Right ventricle myocardium superior (tissue), 1 donor: ENCODE results near the gene SLC1A2. TPM values are rescaled to one million over a fixed set of nuclear protein-coding genes. Genes with fewer than 3 reads are reported as not detected.

ENCODE experiments used
- ATAC-seq: fragments of 200-7000 bp; cut with Tn5 transposase; one replicate; pipeline ENCODE4 v1.9.1; 2020; ENCODE audit warnings: mild to moderate bottlenecking; ENCODE audit not compliant: poor library complexity
- DNase-seq: peaks from one replicate; pipeline ENCODE4 v3.0.0-alpha.2; 2020
- intact Hi-C: fragments of 100-400 bp; cut with DNase I; formaldehyde crosslinking; loops from one replicate; pipeline ENCODE4 v1.11.2; 2022
- total RNA-seq: library from RNA; stranded (reverse); fragmentation: NEBNext Ultra II Directional; extraction: Animal tissue kit (Norgen Biotek cat#: 25700); gene quantifications from one replicate; pipeline ENCODE4 v1.2.1, GENCODE V29; 2021
- donor health status: DM: no; HTN: yes; CAD: no; lungs with severe emphysema.

SLC1A2 gene
- total RNA-seq, 1 donor from 2014 or later: 2.0 TPM

DNA sequence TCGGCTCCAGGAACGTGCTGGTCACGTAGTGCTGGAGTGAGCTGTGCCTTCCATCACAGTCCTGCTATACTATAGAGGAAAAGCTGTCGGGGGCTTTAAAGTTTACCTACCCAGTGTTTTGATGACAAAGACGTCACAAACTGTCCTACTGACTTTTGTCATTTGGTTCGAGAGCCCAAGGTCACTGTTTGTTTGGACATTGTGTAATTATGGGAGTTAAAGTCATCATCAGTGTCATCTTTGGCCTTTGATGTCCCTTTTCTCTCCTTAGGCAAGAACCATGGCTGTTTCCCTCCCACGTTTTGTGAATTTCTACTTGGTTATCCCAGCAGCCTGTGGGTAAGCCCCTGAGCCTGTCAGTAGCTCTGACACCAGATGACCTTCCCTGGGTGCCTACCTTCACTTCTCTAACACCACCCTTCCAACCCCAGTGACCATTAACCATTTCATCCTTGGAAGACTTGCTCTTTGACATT lies 59.3 kb downstream of the SLC1A2 start:
- intact Hi-C loops: no loop called here
- DNase-seq: no peak
- ATAC-seq: no peak

DNA sequence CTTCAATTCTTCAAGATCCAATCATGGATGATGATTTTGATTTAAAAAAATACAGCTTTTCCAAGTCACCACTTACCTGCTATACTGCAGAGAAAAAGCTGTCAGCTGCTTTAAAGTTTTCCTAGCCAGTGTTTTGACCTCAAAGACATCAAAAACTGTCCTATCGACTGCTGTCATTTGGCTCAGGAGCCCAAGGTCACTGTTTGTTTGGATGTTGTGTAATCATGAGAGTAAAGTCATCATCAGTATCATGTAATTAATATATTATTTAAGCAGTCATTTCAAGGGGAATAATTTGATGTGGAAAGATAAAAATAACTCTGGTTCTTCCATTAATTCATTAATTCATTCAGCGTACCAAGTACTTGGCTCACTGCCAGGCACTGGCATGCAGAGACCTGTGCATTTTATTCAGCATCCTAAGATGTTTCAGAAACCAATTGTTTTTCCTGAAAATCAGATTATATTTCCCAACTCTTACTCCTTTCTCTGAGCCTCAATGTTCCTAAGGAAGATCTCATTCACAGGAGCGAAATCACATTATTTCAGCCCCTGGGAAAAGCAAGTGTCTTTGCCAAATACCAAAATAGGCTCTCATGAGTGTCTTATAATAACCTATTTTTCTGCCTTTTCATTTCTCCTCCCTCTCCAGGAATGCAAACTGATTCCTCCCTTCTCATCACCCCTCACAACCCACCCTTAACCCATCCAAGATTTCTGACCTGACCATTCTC lies 59.9 kb downstream of the SLC1A2 start:
- ATAC-seq: peak; percentile 31
- intact Hi-C loops: no loop called here

DNA sequence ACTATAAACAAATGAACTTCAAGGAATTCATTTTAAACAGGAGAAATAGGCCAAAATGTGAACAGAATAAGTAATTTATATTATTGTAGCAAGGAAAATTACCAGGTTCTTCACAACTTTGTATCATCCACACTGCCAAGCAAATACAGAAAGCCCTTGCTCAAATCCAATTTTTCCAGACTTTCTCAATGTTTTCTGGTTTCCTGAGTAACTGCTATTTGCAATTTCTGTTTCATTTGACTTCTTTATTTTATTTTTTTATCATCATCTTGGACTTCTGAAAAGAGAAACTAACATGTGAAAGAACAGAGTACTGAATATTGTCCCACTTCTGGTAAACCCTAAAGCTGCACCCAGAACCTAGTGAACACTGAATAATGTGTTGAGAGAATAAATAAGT lies 61.0 kb downstream of the SLC1A2 start:
- DNase-seq: no peak
- no peak for ATAC-seq
- intact Hi-C loops: no loop called here

More for the DNA sequence above, 59.9 kb downstream of the SLC1A2 start:
- no peak for DNase-seq

DNA sequence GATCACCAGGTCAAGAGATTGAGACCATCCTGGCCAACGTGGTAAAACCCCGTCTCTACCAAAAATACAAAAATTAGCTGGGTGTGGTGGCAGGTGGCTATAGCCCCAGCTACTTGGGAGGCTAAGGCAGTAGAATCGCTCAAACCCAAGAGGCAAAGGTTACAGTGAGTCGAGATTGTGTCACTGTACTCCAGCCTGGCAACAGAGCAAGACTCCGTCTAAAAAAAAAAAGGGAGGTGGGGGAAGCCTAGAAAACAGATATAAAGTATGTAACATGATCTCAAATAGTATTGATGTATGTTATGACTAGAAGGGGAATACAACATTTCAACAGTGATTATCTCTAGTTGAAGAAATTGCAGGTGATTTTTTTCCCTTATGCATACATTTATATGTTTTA lies 61.4 kb downstream of the SLC1A2 start:
- no peak for DNase-seq
- intact Hi-C loops: no loop called here
- no peak for ATAC-seq

DNA sequence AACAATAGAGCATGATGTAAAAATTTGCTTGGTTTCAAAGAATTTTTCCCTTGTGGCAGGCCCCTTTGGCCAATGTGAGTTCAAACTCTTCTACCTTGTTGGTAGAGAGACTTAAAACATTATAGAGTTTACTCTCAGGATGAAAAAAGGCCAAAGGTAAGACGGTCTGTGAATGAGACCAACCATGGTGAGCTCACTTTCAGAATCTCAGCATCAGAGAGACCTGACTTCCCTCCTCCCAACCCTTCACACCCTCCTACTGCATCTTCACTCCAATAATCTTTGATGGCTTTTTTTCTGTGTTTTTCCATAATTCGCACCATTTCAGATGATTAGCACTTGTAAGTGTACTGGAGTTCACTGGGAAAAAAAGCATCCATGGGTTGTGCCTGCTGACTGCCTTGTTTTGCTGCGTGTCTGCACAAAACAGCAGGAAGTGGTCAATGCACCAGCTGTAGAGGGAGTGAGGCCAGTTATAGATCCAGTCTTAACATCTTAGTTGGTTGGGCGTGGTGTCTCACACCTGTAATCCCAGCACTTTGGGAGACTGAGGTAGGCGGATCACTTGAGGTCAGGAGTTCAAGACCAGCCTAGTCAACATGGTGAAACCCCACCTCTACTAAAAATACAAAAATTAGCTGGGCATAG lies 64.1 kb downstream of the SLC1A2 start:
- intact Hi-C loops: no loop called here
- ATAC-seq (no peak), DNase-seq (no peak)

DNA sequence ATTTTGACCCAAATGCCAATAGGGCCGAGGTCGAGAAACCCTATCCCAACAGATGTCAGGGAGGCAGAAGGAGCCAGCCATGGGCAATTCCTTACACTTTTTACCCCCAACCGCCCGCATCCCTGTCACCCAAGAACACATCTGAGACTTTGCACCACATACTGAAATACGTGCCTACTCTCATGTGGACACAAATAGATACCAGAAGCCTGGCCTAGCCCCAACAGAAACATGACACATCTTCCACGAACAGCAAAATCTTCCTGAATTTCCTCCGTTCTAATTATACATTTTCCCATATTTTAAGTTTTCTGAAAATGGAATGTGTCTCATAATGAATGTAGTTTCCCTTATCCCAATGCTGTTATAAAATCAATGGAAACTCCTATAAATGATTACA lies 64.7 kb downstream of the SLC1A2 start:
- intact Hi-C loops: no loop called here
- ATAC-seq: no peak

DNA sequence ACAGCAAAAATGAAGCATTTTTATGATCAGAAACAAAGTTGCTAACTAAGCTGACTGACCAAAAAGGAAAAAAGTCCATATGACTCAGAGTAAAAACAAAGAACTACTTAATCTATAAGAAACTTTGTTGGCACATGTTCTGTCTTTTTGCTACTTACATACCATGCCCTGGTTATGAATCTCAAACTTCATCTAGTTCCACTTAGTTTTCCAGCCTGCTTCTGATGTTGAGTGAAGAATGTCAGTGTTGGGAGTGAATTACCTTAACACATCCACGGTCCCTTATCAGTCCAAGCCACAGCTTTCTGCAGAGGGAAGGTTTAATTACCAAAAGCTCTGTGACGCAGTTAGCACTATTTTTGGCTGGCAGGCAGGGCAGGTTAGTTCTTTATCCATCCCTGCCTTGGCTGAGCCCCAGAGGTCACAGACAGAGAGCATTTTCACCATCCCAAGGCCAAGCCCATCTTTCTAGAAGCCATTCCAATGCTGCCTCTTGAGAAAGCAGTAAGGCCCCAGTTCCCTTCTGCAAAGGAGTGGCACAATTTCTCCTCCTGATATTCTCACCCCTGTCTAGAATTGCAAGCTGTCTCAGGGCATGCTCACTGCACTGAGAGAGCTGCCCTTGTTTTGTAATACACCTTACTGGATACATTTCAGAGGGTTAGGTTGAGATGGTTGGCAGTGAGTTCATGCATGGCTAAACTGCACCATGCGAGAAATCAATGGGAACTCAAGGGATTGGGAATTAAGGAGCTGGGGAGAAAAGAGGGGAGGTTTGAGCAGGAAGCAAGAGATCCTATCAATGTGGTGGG lies 67.1 kb downstream of the SLC1A2 start:
- ATAC-seq: peak; percentile 84
- DNase-seq: peak; percentile 50
- intact Hi-C loops: no loop called here

More for the DNA sequence above, 64.7 kb downstream of the SLC1A2 start:
- DNase-seq: no peak

DNA sequence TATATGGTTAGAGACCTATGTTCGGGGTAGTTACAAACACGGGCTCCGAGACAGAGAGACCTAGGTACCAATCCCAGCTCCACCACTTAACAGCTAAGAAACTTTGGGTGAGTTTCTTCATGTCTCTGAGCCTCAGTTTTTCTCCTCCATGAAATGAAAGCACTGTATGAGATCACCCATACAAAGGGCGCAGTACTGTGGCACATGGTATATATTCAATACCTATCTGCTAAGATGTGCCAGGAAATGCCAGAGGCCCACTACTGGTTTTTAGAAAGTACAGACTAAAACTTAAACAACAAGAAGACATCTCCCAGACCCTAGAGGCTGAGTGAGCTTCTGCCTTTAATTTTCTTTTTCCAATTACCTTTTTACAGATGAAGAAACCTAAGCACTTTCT lies 69.5 kb downstream of the SLC1A2 start:
- ATAC-seq (no peak), DNase-seq (no peak)
- intact Hi-C loops: no loop called here

DNA sequence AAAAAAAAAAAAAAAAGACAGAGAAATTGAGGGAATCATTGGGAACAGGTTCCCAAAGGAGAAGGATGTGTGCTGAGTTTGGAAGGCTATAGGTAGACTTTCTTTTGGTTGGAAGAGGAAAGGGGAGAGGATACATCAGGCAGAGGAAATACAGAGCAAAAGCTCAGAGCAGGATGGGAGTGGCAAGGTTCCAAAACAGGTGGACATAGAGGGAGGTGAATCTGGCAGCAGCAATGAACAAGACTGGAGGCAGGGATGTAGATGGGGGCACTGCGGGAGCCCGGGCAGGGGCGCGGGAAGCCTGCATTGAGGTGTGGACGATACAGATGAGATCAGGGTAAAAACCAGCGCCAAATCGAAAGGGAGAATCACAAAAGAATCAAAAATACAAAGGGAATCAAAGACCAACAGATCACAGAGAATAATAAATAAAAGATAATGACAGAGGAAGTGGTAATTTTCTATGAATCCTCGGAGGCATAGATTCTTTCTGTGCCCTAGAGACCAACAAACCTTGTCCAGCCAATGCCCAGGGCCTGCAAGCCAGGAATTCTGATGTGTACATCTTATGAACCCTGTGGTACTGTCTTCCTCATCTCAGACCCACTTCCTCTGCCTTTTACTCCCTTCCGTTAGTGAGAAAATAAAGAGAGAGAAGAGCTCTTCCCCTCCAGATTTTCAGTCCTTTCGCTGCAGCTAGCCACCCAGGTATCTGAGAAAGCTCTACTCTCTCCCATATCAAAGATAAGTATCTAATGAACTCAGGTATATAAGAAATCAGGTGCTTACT lies 70.3 kb downstream of the SLC1A2 start:
- intact Hi-C loops: no loop called here
- DNase-seq (no peak), ATAC-seq (no peak)

DNA sequence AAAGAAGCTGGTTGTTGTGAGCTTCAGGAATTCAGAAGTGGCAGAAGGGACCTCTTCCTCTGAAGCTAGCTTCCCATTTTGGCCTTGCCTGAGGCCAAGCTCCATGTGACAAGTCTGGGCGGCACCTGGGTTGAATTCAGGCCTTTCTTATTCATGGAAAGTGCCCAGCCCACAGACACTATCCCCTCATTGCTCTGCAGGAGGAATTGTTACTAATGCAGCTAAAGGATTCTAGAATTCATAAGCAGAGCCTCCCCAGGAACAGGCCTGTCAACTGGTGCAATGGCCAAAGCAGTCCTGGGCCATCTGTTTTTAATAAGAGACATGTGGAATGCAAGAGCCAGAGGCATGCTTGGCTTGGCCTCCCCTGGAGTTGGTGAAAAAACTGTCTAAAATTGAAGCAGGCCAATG lies 71.4 kb downstream of the SLC1A2 start:
- DNase-seq (peak; percentile 44), ATAC-seq (no peak)
- intact Hi-C loops: no loop called here

DNA sequence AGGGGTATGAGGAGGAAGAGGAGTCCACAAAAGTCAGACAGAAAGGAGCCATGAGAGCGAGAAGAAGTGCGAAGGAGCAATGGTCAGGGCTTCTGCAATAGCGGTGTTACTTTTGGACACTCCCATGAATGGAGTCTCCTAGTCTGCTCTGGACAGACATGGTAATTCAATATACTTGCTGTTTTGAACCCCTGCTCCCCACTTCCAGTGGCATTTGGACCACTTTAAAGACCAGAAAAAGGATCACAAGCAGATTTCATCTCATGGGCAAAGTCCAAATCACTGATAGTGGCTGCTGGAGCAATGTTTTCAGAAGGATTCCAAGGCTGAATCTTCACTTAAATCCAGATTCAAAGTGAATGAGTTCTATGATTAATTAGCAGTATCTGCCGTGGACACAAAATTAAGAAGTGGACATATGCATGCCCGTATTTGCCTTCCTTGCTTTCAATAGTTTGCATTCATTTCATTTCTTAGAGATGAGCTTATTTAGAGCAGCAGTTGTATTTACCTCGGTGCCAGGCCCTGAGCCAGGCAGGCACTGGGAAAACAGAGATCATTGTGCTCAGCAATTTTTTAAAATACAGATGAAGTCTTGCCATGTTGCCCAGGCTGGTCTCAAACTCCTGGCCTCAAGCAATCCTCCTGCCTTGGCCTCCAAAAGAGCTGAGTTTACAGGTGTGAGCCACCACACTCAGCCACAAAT lies 72.0 kb downstream of the SLC1A2 start:
- ATAC-seq (no peak), DNase-seq (no peak)
- intact Hi-C loops: no loop called here

DNA sequence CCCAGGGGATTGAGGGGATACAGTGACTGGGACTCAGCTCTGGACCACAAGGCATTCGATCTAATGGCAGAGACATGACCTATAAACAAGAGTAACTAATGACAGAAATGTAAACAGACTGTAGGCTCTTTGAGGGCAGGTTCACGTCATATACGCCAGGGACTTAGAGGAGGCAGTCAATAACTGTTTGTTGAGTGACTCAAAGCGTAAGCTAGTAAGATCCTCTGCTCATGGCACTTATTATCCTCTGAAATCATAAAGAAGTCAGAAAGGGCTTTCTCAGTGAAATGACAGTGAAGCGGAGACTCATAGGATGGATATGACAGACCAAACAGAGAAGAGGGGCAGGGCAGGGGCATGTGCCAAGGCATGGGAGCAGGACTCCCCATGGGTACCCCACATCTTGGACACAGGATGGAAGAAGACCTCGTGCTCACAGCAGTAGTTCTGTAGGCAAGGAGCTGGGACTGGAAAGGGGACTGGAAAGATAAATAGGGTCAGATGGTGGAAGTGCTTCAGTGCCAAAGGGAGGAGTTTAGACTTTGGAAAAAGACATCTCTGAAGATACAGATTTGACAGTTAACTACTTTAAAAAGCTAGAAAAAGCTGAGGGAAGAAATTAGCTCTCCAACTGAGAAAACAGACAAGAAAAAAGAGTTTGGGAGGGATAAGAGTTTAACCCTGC lies 72.7 kb downstream of the SLC1A2 start:
- no peak for DNase-seq
- intact Hi-C loops: no loop called here
- ATAC-seq: no peak

DNA sequence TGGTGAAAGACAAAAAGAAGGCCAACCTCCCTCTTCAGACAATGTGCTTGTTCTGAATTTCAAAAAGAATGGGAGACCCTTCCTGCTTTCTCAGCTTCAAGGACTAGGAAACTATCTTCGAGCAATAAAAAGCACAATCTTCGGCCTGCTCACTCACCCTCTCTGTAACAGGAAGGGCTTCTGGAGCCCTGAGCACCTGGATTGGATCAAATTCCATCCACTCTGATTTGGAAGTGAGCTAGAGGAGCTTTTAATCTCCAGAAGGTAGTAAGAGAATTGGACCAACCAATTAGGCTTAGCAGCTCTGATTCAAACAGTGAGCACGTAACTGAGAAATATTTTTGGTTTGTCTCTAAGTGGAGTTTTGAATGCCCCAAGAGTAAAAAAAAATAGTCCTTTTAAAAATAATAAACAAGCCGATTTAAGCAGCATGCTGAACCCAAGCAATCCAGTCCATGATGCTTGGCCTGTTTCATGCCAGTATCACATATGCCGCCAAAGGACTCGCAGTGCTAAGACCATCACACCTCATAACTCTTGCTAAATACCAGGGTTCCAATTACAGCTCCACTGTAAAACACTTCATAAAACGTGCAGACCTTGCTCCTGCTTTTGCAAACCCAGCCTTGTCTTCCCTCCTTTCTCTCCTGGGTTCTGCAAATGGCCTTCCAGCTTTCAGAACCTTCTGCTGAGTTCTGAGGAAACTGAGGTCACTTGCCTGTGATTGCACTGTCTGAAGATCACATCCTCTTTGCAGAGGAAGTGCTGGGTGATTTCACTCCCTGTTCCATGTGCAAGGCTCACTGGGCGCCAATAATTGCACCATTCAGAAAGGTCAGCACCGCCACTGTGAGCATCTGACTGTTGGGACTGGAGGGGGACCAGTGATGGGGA lies 74.4 kb downstream of the SLC1A2 start:
- DNase-seq: peak; percentile 44
- peak; percentile 67 for ATAC-seq

DNA sequence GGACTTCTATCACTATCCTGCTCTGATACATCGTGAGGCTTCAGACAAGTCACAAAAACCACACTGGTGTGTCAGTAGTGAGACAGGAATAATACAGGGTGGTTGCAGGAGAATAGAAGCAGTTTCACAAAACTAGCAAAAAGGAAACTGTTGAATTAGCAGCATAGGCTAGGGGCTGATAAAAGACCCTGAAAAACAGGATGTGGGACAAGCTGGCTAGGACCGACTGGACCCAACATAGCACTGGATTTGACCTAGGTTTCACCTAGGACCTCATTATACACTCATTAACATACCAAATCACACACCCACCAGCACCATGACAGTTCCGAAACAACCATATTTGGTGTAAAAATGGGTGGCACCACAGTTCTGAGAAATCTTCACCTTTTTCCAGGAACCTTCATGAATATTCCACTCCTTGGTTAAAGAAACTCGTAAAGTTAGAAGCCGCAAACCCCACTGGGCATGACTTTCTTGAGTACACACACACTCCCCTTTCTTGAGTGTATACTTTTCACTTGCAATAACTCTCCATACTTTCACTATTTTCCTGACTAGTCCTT lies 76.2 kb downstream of the SLC1A2 start:
- intact Hi-C loops: no loop called here
- DNase-seq: no peak
- no peak for ATAC-seq

More for the DNA sequence above, 74.4 kb downstream of the SLC1A2 start:
- intact Hi-C loops: no loop called here

DNA sequence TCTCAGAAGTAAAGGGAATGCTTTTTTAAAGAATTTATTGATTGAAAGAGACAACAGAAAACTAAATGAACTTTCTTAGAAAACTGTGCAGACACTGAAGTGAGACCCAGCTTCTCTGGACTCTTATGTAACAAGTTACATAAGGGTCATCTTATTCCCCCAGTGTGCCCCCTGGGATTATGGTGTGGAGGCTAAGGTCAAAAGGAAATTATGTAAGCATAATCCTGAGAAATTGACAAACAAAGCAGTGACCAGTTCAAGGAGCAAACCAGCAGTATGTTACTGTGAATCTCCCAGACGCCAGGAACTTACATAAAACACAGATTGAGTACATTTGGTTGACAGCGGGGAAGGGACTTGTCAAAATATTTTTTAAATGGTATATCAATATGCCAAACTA lies 78.6 kb downstream of the SLC1A2 start:
- ATAC-seq: peak; percentile 55
- intact Hi-C loops: no loop called here
- DNase-seq: no peak

DNA sequence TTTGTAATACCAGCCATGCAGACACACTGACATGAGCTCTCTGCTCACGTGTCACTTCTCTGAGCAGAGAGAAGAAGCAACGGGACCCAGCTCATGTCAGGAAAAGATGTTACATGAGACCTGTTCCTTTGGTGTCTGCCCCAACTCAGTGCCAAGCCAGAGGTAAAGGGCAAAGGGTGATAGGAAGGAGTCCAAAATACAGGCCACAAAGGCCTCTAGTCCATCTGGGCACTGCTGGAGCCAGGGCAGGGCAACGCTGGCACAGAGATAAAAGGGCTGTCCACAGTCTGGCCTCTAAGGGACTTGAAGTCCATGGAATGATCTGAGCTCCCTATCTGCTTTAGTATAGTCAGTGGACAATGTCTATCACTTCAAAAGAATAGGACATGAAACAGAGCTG lies 79.3 kb downstream of the SLC1A2 start:
- intact Hi-C loops: no loop called here

More for the DNA sequence above, 79.3 kb downstream of the SLC1A2 start:
- DNase-seq (no peak), ATAC-seq (peak; percentile 30)
